Keratinocyte (primary cell): ENCODE results near the gene HECTD1.

ENCODE experiments used
- CTCF ChIP-seq, 3 experiments: IDR thresholded peaks in 1 of 3; conservative IDR thresholded peaks in 1 of 3; optimal IDR thresholded peaks in 1 of 3; 2 replicates in 2 of 3; 3 replicates in 1 of 3; pipeline versions ENCODE3 to v1.5.1; 2011; ENCODE audit warnings: low read length in 3 of 3, mild to moderate bottlenecking in 3 of 3, moderate library complexity in 2 of 3, control low read depth in 1 of 3, inconsistent platforms in 1 of 3; ENCODE audit not compliant: insufficient read depth in 2 of 3; ENCODE audit errors: extremely low read depth in 1 of 3
- EZH2 ChIP-seq: IDR thresholded peaks from one replicate; pipeline ENCODE4 v1.6.1; 2012; ENCODE audit warnings: inconsistent platforms, mild to moderate bottlenecking, low read length, moderate library complexity

GRCh38 chr14:31110872-31111271 is 96.7 kb downstream of the HECTD1 start:
- no peak for TF ChIP-seq CTCF (optimal IDR thresholded peaks at IDR 0.05 in 1 of 3, IDR thresholded peaks at IDR 0.05 in 1 of 3, conservative IDR thresholded peaks at IDR 0.05 in 1 of 3; ENCODE audit: extremely low read depth in 1 of 3, insufficient read depth in 2 of 3, low read length in 3 of 3)
- no peak for TF ChIP-seq EZH2
